GM10266 (cell line): ENCODE measurements around the gene ROR2.

ENCODE experiments used
- DNase-seq: peaks from one replicate; pipeline ENCODE4 v3.0.0; 2012; ENCODE audit errors: extremely low spot score
- TF ChIP-seq, protein P1 (sequence below): IDR thresholded peaks from 2 replicates; pipeline ENCODE4 v1.5.1; 2012; ENCODE audit warnings: mild to moderate bottlenecking, low read depth; ENCODE audit not compliant: control insufficient read depth, insufficient read depth; ENCODE audit errors: missing control alignments

Gene ROR2

DNA sequence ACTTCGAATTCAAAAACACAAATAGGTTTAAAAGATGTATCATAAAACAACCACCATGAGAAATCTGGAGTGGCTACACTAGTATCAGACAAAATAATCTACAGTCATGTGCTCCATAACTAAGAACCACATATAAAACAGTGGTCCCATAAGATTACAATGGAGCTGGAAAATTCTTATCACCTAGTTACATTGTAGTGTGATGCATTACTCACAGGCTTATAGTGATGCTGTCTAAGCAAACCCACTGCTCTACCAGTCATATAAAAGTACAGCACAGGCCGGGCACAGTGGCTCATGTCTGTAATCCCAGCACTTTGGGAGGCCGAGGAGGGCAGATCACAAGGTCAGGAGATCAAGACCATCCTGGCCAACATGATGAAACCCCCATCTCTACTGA, 160.1 kb downstream of the ROR2 start:
- no peak for DNase-seq
- TF ChIP-seq, protein P1, sequence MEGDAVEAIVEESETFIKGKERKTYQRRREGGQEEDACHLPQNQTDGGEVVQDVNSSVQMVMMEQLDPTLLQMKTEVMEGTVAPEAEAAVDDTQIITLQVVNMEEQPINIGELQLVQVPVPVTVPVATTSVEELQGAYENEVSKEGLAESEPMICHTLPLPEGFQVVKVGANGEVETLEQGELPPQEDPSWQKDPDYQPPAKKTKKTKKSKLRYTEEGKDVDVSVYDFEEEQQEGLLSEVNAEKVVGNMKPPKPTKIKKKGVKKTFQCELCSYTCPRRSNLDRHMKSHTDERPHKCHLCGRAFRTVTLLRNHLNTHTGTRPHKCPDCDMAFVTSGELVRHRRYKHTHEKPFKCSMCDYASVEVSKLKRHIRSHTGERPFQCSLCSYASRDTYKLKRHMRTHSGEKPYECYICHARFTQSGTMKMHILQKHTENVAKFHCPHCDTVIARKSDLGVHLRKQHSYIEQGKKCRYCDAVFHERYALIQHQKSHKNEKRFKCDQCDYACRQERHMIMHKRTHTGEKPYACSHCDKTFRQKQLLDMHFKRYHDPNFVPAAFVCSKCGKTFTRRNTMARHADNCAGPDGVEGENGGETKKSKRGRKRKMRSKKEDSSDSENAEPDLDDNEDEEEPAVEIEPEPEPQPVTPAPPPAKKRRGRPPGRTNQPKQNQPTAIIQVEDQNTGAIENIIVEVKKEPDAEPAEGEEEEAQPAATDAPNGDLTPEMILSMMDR = no peak

DNA sequence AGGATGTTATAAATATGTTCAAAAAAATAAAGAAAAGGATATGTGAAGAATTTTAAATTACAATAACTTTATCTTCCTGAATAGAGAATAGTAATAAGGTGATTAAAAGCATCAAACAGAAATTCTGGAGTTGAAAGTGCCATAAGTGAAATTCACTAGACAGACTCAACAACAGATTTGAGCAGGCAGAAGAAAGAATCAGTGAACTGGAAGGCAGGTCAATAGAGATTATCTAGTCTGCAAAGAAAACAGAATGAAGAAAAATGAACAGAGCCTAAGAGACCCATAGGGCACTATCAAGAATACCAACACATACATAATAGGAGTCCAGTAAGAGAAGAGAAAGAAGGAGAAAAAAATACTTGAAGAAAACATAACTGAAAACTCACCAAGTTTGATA, 162.1 kb downstream of the ROR2 start:
- DNase-seq = no peak
- TF ChIP-seq, protein P1 = no peak

DNA sequence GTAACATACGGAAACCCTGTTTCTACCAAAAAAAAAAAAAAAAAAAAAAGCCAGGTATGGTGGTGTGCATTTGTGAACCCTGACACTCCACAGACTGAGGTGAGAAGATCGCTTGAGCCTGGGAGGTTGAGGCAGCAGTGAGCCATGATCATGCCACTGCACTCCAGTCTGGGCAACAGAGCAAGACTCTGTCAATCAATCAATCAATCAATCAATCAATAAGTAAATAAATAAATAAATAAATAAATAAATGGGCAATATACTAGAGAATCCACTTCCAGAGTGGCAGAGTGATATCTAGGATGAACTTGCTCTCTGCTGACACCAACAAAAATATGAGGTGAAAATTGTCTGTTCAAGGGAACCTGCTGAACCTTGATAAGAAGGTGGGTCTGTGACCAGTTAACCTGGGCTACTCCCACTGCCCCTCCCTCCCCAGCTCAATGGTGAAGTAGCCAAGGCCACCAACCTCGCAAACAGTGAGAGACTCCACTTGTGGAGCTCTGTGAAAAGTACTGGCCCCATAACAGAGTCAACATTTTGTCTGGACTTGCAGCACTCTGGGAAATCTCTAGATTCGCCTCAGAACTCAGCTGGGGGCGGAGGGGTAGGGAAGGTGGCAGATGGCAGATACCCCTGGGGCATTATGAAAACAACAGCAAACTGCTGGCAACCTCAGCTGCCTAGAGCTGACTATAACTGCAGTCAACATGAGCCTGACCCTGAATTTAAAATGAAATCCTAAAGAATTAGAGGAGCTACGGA, 163.7 kb downstream of the ROR2 start:
- TF ChIP-seq, protein P1 = no peak

DNA sequence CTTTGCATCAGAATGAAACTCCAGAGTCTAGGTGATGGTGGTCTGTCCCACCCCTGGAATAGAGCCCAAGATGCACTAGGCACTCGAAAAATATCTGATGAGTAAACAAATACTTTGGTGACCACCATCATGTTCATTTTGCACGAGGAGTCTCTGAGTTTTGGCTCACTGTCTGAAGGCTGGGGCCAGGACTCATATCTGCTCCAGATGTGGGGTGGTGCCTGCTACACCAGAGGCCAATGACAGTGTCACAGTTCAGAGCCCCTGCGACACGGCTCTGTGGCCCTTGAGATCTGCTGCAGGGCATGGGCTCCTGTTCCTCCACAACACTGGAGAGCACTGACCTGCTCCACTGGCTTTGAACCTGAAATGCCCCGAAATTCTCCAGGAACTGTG, 164.6 kb downstream of the ROR2 start:
- TF ChIP-seq, protein P1 = no peak
- no peak for DNase-seq

More for the DNA sequence above, 163.7 kb downstream of the ROR2 start:
- DNase-seq = no peak

DNA sequence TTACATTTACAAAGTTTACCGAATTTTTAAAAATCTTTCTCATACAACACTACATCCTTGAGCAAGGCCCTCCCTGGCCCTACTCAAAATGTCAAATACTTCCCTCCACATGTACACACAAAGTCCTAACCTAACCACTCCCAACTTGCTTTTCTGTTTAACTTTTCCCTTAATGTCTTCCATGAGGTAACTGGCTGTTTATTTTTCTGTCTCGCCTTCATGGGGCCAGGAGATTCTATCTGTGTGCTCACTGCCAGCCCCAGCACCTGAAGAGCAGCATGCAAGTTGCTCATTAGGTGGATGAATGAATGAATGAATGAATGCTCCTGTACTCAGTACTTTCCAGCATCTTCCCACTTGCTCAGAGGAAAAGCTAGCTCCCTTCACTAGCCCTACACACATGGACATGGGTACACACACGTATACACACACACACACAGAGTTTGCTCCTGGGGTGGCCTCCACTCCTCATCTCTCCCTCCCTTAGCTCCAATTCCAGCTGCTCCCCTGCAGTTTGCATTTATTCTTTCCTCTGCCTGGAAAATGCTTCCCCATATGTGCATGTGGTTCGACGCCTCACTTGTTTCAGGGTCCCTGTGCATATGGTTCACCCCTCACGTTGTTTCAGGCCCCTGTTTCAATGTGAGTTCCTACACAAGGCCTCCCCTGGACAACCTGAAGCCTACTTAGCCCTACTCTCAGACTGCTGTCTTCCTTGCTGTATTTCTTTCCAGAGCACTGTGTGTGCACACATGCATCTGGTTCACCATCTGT, 165.2 kb downstream of the ROR2 start:
- no peak for DNase-seq
- TF ChIP-seq, protein P1 = no peak

DNA sequence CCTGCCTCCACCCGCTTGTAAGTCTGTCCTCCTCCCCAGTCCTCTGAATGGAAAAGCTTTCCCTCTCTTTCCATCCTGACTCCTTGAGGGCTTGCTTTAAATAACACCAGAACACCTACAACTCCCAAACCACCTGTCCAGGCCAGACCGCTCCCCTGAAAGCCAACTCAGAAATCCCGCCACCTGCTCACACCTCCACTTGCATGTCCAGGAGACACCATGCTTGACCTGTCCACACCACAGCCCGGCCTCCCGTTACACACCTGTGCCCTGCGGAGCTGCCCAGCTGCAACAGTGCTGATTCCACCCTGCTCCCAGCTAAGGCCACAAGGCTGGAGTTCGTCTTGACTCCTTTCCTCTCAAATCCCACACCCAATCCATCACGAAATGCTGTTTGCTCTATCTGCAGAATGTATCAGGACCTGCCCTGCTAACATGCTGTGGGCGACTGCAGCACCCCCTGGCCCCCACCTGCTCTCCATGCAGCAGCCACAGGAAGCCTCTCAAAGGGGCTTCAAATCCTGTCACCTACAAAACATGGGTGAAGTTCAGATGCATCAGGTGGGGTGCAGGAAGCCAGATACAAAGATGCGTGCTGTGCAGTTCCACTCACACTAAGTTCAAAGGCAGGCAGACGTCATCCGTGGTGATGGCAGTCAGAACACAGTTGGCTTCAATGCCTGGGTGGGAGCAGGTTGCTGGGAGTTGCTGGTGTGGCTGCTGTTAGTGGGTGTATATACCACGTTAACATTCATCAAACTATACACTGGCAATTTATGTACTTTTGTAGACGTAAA, 166.0 kb downstream of the ROR2 start:
- TF ChIP-seq, protein P1 = no peak
- DNase-seq = no peak
